ENCODE results near the gene SORL1.
A peak's percentile ranks its signal among the peaks of the same experiment; 100 is the strongest.

Gene SORL1

GRCh38 chr11:121586750-121587149 is 134.6 kb downstream of the SORL1 start:
- no peak for DNase-seq (ENCODE audit: low read depth in 2 of 2)
- H3K4me3 ChIP-seq (replicated peaks in 1 of 2; ENCODE audit: low read depth in 2 of 2, low read length in 2 of 2) = no peak overlapping the region
- TF ChIP-seq CTCF (IDR thresholded peaks at IDR 0.05; ENCODE audit: low read depth, low read length) = no peak

- DNase-seq (ENCODE audit: low read depth in 2 of 2) = no peak
- no peak for TF ChIP-seq CTCF (IDR thresholded peaks at IDR 0.05; ENCODE audit: low read depth, low read length)
- no peak overlapping the region for H3K4me3 ChIP-seq (replicated peaks in 1 of 2; ENCODE audit: low read depth in 2 of 2, low read length in 2 of 2)
Measured at GRCh38 chr11:121587182-121587581, 135.1 kb downstream of the SORL1 start.

GRCh38 chr11:121588747-121589146 is 136.6 kb downstream of the SORL1 start:
- TF ChIP-seq CTCF (IDR thresholded peaks at IDR 0.05; ENCODE audit: low read depth, low read length) = no peak
- DNase-seq (ENCODE audit: low read depth in 2 of 2) = no peak
- H3K4me3 ChIP-seq (replicated peaks in 1 of 2; ENCODE audit: low read depth in 2 of 2, low read length in 2 of 2) = no peak overlapping the region

- DNase-seq (ENCODE audit: low read depth in 2 of 2) = no peak
- TF ChIP-seq CTCF (IDR thresholded peaks at IDR 0.05; ENCODE audit: low read depth, low read length) = no peak
- no peak overlapping the region for H3K4me3 ChIP-seq (replicated peaks in 1 of 2; ENCODE audit: low read depth in 2 of 2, low read length in 2 of 2)
Measured at GRCh38 chr11:121589946-121590537, 137.9 kb downstream of the SORL1 start.

- TF ChIP-seq CTCF (IDR thresholded peaks at IDR 0.05; ENCODE audit: low read depth, low read length) = no peak
- no peak for DNase-seq (ENCODE audit: low read depth in 2 of 2)
- H3K4me3 ChIP-seq (replicated peaks in 1 of 2; ENCODE audit: low read depth in 2 of 2, low read length in 2 of 2) = no peak overlapping the region
Measured at GRCh38 chr11:121590772-121591404, 138.8 kb downstream of the SORL1 start.

GRCh38 chr11:121591405-121592033 is 139.4 kb downstream of the SORL1 start:
- H3K4me3 ChIP-seq (replicated peaks in 1 of 2; ENCODE audit: low read depth in 2 of 2, low read length in 2 of 2) = no peak overlapping the region
- TF ChIP-seq CTCF (IDR thresholded peaks at IDR 0.05; ENCODE audit: low read depth, low read length) = peak; percentile 80
- peak; percentile 86 to 87 for DNase-seq (ENCODE audit: low read depth in 2 of 2)

All from cardiac fibroblast (primary cell).